Smooth muscle cell (in vitro differentiated cells): ENCODE results near the gene DOCK6. TPM values are rescaled to one million over a fixed set of nuclear protein-coding genes. Genes with fewer than 3 reads are reported as not detected.

Source experiments
- DNase-seq: peaks from one replicate; lab custom pipeline; 2025; ENCODE audit not compliant: unreplicated experiment; lab: John Stamatoyannopoulos, UW
- H2AFZ ChIP-seq: fragments of 200-600 bp; sonication (generic); 2 replicates; pipeline ENCODE4 v1.6.0; 2016; ENCODE audit warnings: antibody characterized with exemption, low read depth, mild to moderate bottlenecking
- H3F3A ChIP-seq: fragments of 200-600 bp; sonication (generic); 2 replicates; pipeline ENCODE4 v1.6.0; 2017; ENCODE audit warnings: antibody characterized with exemption, low read depth
- H3K27ac ChIP-seq: fragments of 200-600 bp; sonication (generic); 2 replicates; pipeline ENCODE4 v1.5.1; 2016; ENCODE audit warnings: low read depth, mild to moderate bottlenecking
- H3K27me3 ChIP-seq: fragments of 200-600 bp; sonication (generic); 2 replicates; pipeline ENCODE4 v1.6.1; 2016; ENCODE audit warnings: low read depth, mild to moderate bottlenecking
- H3K36me3 ChIP-seq: fragments of 200-600 bp; sonication (generic); 2 replicates; pipeline ENCODE4 v1.5.1; 2016; ENCODE audit warnings: low read depth
- H3K4me1 ChIP-seq: fragments of 200-600 bp; sonication (generic); 2 replicates; pipeline ENCODE4 v1.5.1; 2016; ENCODE audit warnings: low read depth
- H3K4me2 ChIP-seq: fragments of 200-600 bp; sonication (generic); 2 replicates; pipeline ENCODE4 v1.6.0; 2016; ENCODE audit warnings: mild to moderate bottlenecking
- H3K4me3 ChIP-seq: fragments of 200-600 bp; sonication (generic); 2 replicates; pipeline ENCODE4 v1.5.1; 2016; ENCODE audit warnings: mild to moderate bottlenecking
- H3K79me2 ChIP-seq: fragments of 200-600 bp; sonication (generic); 2 replicates; pipeline ENCODE4 v1.6.0; 2016; ENCODE audit warnings: low read depth, mild to moderate bottlenecking
- H3K9ac ChIP-seq: fragments of 200-600 bp; sonication (generic); 2 replicates; pipeline ENCODE4 v1.6.0; 2016; ENCODE audit warnings: low read depth
- H3K9me3 ChIP-seq: fragments of 200-600 bp; sonication (generic); replicated peaks from 2 replicates; pipeline ENCODE4 v1.5.1; 2016; ENCODE audit warnings: low read depth
- H4K20me1 ChIP-seq: fragments of 200-600 bp; sonication (generic); 2 replicates; pipeline ENCODE4 v1.6.0; 2016; ENCODE audit warnings: low read depth
- WGBS: methylation state at CpG from one replicate; pipeline ENCODE4 v1.1.7; 2016; ENCODE audit warnings: low lambda C conversion rate; 5-methylcytosine and 5-hydroxymethylcytosine counted together
- polyA plus RNA-seq: library from polyadenylated mRNA; unstranded; fragments of >200 nt; fragmentation: Nextera tagmentation; extraction: Ambion mirVana; gene quantifications from 2 replicates; pipeline ENCODE4 v1.2.1, GENCODE V29; 2016
- total RNA-seq: library from RNA; depleted of rRNA; stranded (reverse); fragments of >200 nt; gene quantifications from 2 replicates; pipeline ENCODE4 v1.2.3, GENCODE V29; 2014
- TF ChIP-seq, protein P1 (sequence below): fragments of 200-600 bp; sonication (generic); IDR thresholded peaks from 2 replicates; pipeline ENCODE4 v1.5.1; 2017; ENCODE audit warnings: borderline replicate concordance, mild to moderate bottlenecking, antibody characterized with exemption; ENCODE audit not compliant: insufficient read depth, poor library complexity, severe bottlenecking

Gene DOCK6
- total and polyA plus RNA-seq, 2 experiments from 2014 or later, result 13.8 to 14.8 TPM

DNA sequence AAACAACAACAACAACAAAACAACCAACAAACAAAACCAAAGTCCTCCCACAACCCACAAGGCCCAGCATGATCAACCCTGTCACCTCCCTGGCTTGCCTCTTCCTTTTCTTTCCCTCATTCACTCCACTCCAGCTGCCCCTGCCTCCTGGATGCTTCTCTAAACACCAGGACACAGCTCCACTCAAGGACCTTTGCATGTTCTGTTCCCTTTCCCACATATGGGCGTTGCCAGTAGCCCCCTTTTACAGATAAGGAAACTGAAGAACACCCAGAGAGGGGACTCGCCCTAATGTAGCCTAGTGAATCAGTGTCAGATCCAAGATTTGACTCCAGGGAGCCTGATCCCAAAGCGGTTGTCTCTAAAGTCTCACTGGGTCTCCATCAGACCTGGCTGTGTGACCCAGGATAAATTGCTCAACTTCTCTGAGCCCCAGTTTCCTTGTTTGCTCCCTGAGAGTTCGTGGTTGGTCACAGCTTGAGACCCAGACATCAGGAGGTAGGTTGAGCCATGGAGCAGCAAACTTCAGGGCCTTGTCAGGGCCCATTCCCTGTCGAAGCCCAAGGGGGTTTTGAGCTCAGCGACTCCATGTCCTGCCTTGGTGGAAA lies 3.0 kb upstream of the DOCK6 start:
- Histone ChIP-seq H3K79me2 (peaks cover 7% of the 10 kb centered on the region), H3K4me2 (no peak overlapping the region), H3F3A (no peaks in the 10 kb centered on the region), H3K4me1 (no peaks in the 10 kb centered on the region), H4K20me1 (no peaks in the 10 kb centered on the region), H3K27me3 (no peaks in the 10 kb centered on the region), H3K4me3 (no peak overlapping the region), H2AFZ (no peak overlapping the region), H3K9ac (no peak overlapping the region), H3K9me3 (no peaks in the 10 kb centered on the region), H3K36me3 (no peaks in the 10 kb centered on the region), H3K27ac (peak overlapping the region; percentile 44)
- TF ChIP-seq, protein P1, sequence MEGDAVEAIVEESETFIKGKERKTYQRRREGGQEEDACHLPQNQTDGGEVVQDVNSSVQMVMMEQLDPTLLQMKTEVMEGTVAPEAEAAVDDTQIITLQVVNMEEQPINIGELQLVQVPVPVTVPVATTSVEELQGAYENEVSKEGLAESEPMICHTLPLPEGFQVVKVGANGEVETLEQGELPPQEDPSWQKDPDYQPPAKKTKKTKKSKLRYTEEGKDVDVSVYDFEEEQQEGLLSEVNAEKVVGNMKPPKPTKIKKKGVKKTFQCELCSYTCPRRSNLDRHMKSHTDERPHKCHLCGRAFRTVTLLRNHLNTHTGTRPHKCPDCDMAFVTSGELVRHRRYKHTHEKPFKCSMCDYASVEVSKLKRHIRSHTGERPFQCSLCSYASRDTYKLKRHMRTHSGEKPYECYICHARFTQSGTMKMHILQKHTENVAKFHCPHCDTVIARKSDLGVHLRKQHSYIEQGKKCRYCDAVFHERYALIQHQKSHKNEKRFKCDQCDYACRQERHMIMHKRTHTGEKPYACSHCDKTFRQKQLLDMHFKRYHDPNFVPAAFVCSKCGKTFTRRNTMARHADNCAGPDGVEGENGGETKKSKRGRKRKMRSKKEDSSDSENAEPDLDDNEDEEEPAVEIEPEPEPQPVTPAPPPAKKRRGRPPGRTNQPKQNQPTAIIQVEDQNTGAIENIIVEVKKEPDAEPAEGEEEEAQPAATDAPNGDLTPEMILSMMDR, result no peak
- no peak for DNase-seq
- WGBS, result 92% methylated on average over 6 of the region's 6 CpGs

DNA sequence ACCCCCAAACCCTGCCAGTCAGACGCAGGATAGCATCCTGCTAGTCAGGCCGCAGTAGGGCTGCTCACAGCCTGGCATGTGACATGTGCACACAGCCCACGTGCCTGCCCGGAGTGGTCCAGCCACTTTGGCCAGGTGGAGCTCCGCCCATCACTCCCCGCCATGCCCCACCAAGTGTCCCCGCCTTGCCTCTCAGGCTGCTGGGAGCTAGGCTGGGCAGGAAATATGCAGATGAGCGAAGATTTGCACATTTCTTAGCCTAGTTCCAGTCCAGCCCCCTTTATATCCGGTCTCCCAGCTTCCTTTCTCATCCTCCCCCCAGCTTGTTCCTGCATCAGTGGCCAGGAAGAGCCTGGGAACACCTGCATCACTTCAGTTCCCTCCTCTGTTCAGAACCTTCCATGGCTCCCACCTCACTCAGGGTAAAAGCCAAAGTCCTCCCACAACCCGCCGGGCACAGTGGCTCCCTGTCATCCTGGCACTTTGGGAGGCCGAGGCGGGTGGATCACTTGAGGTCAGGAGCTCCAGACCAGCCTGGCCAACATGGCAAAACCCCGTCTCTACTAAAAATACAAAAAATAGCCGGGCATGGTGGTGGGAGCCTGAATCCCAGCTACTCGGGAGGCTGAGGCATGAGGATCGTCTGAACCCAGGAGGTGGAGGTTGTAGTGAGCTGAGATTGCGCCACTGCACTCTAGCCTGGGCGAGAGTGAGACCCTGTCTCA lies 2.3 kb upstream of the DOCK6 start:
- Histone ChIP-seq H4K20me1 (no peaks in the 10 kb centered on the region), H3K79me2 (peaks cover 10% of the 10 kb centered on the region), H3K9me3 (no peaks in the 10 kb centered on the region), H3F3A (no peaks in the 10 kb centered on the region), H3K9ac (no peak overlapping the region), H3K27ac (no peak overlapping the region), H3K36me3 (no peaks in the 10 kb centered on the region), H3K4me2 (no peak overlapping the region), H2AFZ (no peak overlapping the region), H3K4me1 (no peaks in the 10 kb centered on the region), H3K4me3 (no peak overlapping the region), H3K27me3 (no peaks in the 10 kb centered on the region)
- TF ChIP-seq, protein P1, result no peak
- no peak for DNase-seq
- 84% methylated on average over 19 of the region's 19 CpGs for WGBS

DNA sequence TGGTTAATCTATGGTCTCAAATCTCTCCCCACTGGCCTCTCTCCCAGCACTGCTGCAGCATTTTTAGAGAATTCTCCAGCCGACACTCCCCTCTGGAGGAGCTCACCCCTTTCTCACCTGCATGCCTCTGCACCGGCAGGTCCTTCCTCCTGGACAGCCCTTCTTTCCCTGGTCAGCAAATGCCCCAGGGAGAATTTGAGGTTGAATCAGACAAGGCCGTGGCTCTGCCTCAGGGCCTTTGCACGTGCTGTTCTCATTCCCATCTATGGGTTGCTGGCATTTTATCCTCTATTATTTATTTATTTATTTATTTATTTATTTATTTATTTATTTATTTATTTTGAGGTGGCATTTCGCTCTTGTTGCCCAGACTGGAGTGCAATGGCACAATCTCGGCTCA lies 1.4 kb upstream of the DOCK6 start:
- 91% methylated on average over 6 of the region's 6 CpGs for WGBS
- no peak for DNase-seq

More for the DNA sequence above, 1.4 kb upstream of the DOCK6 start:
- H3K27ac ChIP-seq, result no peak overlapping the region
- no peak overlapping the region for H3K4me2 ChIP-seq
- H3K4me1 ChIP-seq, result no peaks in the 10 kb centered on the region
- H3K27me3 ChIP-seq, result no peaks in the 10 kb centered on the region
- no peaks in the 10 kb centered on the region for H3K36me3 ChIP-seq
- no peak overlapping the region for H2AFZ ChIP-seq
- H3K79me2 ChIP-seq, result peaks cover 10% of the 10 kb centered on the region
- H3F3A ChIP-seq, result no peaks in the 10 kb centered on the region
- H3K9me3 ChIP-seq, result no peaks in the 10 kb centered on the region
- no peaks in the 10 kb centered on the region for H4K20me1 ChIP-seq
- TF ChIP-seq, protein P1, result no peak
- H3K9ac ChIP-seq, result no peak overlapping the region
- no peak overlapping the region for H3K4me3 ChIP-seq
